OCI-LY1 (cell line): Measurements from ENCODE around the gene TMEM52B.

Source experiments
- H2AFZ ChIP-seq: fragments of 200-600 bp; sonication (generic), shearing (Covaris generic); 2 replicates; pipeline ENCODE4 v1.6.0; 2014; ENCODE audit warnings: antibody characterized with exemption, mild to moderate bottlenecking, low read length
- H3F3A ChIP-seq: fragments of 200-600 bp; sonication (generic), shearing (Covaris generic); 2 replicates; pipeline ENCODE4 v1.6.0; 2014; ENCODE audit warnings: mild to moderate bottlenecking, antibody characterized with exemption, low read length, moderate library complexity; ENCODE audit not compliant: insufficient read depth
- H3K27ac ChIP-seq: fragments of 200-600 bp; sonication (generic); 2 replicates; pipeline ENCODE4 v1.5.1; 2014; ENCODE audit warnings: low read length, mixed run types, mild to moderate bottlenecking, low read depth; ENCODE audit not compliant: poor library complexity, severe bottlenecking
- H3K27me3 ChIP-seq: fragments of 200-600 bp; sonication (generic); 2 replicates; pipeline ENCODE4 v1.6.0; 2014; ENCODE audit warnings: antibody characterized with exemption, mild to moderate bottlenecking, low read length, moderate library complexity; ENCODE audit not compliant: insufficient read depth
- H3K36me3 ChIP-seq: fragments of 200-600 bp; sonication (generic); 2 replicates; pipeline ENCODE4 v1.6.1; 2014; ENCODE audit warnings: mild to moderate bottlenecking, antibody characterized with exemption, low read length, moderate library complexity, mixed read lengths; ENCODE audit not compliant: insufficient read depth
- H3K4me1 ChIP-seq: fragments of 200-600 bp; sonication (generic); 2 replicates; pipeline ENCODE4 v1.5.1; 2014; ENCODE audit warnings: mild to moderate bottlenecking, low read length, moderate library complexity; ENCODE audit not compliant: insufficient read depth, severe bottlenecking
- H3K4me2 ChIP-seq: fragments of 200-600 bp; sonication (generic), shearing (Covaris generic); 2 replicates; pipeline ENCODE4 v1.6.1; 2014; ENCODE audit warnings: low read length
- H3K4me3 ChIP-seq: fragments of 200-600 bp; sonication (generic); 2 replicates; pipeline ENCODE4 v1.5.1; 2014; ENCODE audit warnings: low read length, low read depth, mild to moderate bottlenecking, mixed read lengths; ENCODE audit not compliant: poor library complexity, severe bottlenecking
- H3K79me2 ChIP-seq: fragments of 200-600 bp; shearing (Covaris generic); 2 replicates; pipeline ENCODE4 v1.6.1; 2016; ENCODE audit warnings: mixed run types, low read length, mixed read lengths; ENCODE audit not compliant: insufficient read depth
- H3K9ac ChIP-seq: fragments of 200-600 bp; sonication (generic), shearing (Covaris generic); 2 replicates; pipeline ENCODE4 v1.6.1; 2014; ENCODE audit warnings: mild to moderate bottlenecking, low read length, mixed read lengths
- H3K9me2 ChIP-seq: fragments of 200-600 bp; sonication (generic), shearing (Covaris generic); 2 replicates; pipeline ENCODE4 v1.6.1; 2014; ENCODE audit warnings: low read depth, mild to moderate bottlenecking, low read length, mixed read lengths
- H3K9me3 ChIP-seq: fragments of 200-600 bp; shearing (Covaris generic); 2 replicates; pipeline ENCODE4 v1.6.1; 2014; ENCODE audit warnings: low read length, mixed read lengths
- H4K20me1 ChIP-seq: fragments of 200-600 bp; sonication (generic), shearing (Covaris generic); 2 replicates; pipeline ENCODE4 v1.6.0; 2016; ENCODE audit warnings: mild to moderate bottlenecking, low read length; ENCODE audit not compliant: insufficient read depth
- EZH2 ChIP-seq: fragments of 200-600 bp; sonication (generic), shearing (Covaris generic); IDR thresholded peaks from 2 replicates; pipeline ENCODE4 v1.8.0; 2017; ENCODE audit warnings: borderline replicate concordance, mixed run types, mild to moderate bottlenecking, antibody characterized with exemption, low read length, moderate library complexity, mixed read lengths
- TF ChIP-seq, protein P1 (sequence below): fragments of 200-600 bp; sonication (generic), shearing (Covaris generic); IDR thresholded peaks from 2 replicates; pipeline ENCODE4 v1.5.1; 2017; ENCODE audit warnings: mild to moderate bottlenecking, antibody characterized with exemption, low read length, moderate library complexity, mixed read lengths

TMEM52B gene

DNA sequence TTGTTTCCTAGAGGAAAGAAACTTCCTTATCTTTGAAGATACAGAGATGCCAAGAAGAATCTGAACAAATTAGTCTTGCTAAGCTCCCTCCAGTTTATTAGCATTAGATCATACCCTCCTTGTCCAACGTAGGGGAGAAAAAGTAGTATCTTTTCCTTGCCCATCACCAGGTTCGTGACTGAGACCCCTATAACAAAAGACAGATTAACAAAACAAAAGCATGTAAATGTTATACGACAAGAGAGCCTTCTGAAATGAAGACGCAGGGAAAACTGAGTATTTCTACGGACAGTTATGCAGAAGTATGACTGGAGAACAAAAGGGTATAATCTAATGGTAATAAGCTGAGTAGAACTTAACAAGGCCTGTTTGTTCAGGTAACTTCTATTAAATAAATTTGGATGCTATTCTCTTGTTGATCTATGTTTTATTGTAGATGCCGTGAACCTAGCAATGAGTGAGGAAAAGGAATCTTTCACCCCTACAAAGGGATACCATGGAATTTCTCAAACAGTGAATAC lies 45.9 kb upstream of the TMEM52B start:
- H3K4me2 ChIP-seq: no peak overlapping the region
- H3K4me1 ChIP-seq: peaks cover 5% of the 10 kb centered on the region
- H3K36me3 ChIP-seq: no peaks in the 10 kb centered on the region
- H3K27ac ChIP-seq: no peak overlapping the region
- H3K27me3 ChIP-seq: no peaks in the 10 kb centered on the region
- H3K4me3 ChIP-seq: no peak overlapping the region
- TF ChIP-seq, protein P1, sequence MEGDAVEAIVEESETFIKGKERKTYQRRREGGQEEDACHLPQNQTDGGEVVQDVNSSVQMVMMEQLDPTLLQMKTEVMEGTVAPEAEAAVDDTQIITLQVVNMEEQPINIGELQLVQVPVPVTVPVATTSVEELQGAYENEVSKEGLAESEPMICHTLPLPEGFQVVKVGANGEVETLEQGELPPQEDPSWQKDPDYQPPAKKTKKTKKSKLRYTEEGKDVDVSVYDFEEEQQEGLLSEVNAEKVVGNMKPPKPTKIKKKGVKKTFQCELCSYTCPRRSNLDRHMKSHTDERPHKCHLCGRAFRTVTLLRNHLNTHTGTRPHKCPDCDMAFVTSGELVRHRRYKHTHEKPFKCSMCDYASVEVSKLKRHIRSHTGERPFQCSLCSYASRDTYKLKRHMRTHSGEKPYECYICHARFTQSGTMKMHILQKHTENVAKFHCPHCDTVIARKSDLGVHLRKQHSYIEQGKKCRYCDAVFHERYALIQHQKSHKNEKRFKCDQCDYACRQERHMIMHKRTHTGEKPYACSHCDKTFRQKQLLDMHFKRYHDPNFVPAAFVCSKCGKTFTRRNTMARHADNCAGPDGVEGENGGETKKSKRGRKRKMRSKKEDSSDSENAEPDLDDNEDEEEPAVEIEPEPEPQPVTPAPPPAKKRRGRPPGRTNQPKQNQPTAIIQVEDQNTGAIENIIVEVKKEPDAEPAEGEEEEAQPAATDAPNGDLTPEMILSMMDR: no peak
- no peak for TF ChIP-seq EZH2
- no peaks in the 10 kb centered on the region for H4K20me1 ChIP-seq
- H2AFZ ChIP-seq: no peak overlapping the region
- H3K9me3 ChIP-seq: no peaks in the 10 kb centered on the region
- H3K79me2 ChIP-seq: no peaks in the 10 kb centered on the region
- no peaks in the 10 kb centered on the region for H3K9me2 ChIP-seq
- no peaks in the 10 kb centered on the region for H3F3A ChIP-seq
- no peak overlapping the region for H3K9ac ChIP-seq

DNA sequence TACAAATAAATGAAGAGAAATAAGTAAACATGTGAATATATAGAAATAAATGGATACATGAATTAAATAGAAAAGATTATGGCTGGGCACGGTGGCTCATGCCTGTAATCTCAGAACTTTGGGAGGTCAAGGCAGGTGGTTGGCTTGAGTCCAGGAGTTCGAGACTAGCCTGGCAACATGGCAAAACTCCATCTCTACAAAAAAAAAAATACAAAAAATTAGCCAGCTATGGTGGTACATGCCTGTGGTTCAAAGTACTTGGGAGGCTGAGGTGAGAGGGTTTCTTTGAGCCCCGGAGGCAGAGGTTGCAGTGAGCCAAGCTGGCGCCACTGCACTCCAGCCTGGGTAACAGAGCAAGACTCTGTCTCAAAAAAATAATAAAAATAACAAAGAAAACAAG lies 43.7 kb upstream of the TMEM52B start:
- H3K9me2 ChIP-seq: no peaks in the 10 kb centered on the region
- H3K36me3 ChIP-seq: no peaks in the 10 kb centered on the region
- H3F3A ChIP-seq: no peaks in the 10 kb centered on the region
- H3K79me2 ChIP-seq: no peaks in the 10 kb centered on the region
- no peak overlapping the region for H3K27ac ChIP-seq
- H4K20me1 ChIP-seq: no peaks in the 10 kb centered on the region
- H3K4me3 ChIP-seq: no peak overlapping the region
- peaks cover under 1% of the 10 kb centered on the region for H3K4me1 ChIP-seq
- H3K27me3 ChIP-seq: no peaks in the 10 kb centered on the region
- H3K9ac ChIP-seq: no peak overlapping the region
- TF ChIP-seq, protein P1: no peak
- no peak for TF ChIP-seq EZH2
- H2AFZ ChIP-seq: no peak overlapping the region
- no peak overlapping the region for H3K4me2 ChIP-seq
- no peaks in the 10 kb centered on the region for H3K9me3 ChIP-seq

DNA sequence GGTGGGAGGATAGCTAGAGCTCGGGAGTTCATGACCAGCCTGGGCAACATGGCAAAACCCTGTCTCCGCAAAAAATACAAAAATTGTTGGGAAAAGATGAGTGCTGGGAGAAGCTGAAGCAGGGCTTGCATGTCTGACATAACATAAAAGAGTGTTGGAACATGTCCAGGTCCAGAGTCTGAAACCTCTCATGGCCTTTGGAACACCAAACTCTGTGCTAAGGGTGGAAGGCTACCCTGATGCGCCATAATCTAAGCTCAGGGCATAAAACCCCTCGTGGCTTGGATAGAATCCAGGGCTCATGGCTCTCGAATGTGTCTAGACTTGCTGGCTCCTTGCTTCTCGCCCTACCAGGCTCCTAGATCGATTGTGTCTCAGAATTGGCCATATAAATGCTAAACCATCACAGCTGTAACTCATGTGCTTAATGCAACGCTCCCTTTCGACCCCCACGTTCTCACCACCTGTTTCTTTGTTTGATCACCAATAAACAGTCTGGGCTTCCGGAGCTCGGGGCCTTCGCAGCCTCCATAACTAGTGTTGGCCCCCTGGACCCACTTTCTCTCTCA lies 42.1 kb upstream of the TMEM52B start:
- H3K4me3 ChIP-seq: no peak overlapping the region
- no peaks in the 10 kb centered on the region for H3K27me3 ChIP-seq
- no peaks in the 10 kb centered on the region for H3K36me3 ChIP-seq
- H2AFZ ChIP-seq: no peak overlapping the region
- no peak overlapping the region for H3K27ac ChIP-seq
- no peaks in the 10 kb centered on the region for H4K20me1 ChIP-seq
- H3K9me2 ChIP-seq: no peaks in the 10 kb centered on the region
- H3K9ac ChIP-seq: no peak overlapping the region
- TF ChIP-seq, protein P1: no peak
- TF ChIP-seq EZH2: no peak
- no peaks in the 10 kb centered on the region for H3F3A ChIP-seq
- H3K4me1 ChIP-seq: no peaks in the 10 kb centered on the region
- no peaks in the 10 kb centered on the region for H3K9me3 ChIP-seq
- no peak overlapping the region for H3K4me2 ChIP-seq
- H3K79me2 ChIP-seq: no peaks in the 10 kb centered on the region
